Lower leg skin (tissue), 3 donors: ENCODE data around the gene ITPA.

Experiments
- CTCF ChIP-seq, 3 donors: fragments of 450-650 bp; IDR thresholded peaks; one replicate each; pipeline ENCODE4 v1.5.1; 2016; ENCODE audit warnings: antibody characterized with exemption in 3 of 3, mild to moderate bottlenecking in 3 of 3, moderate library complexity in 2 of 3
- POLR2A ChIP-seq, 2 donors: fragments of 450-650 bp; IDR thresholded peaks; one replicate each; pipeline ENCODE4 v1.6.1; 2016 to 2017; ENCODE audit warnings: antibody characterized with exemption in 2 of 2, mild to moderate bottlenecking in 1 of 2, moderate library complexity in 1 of 2

- TF ChIP-seq CTCF (IDR thresholded peaks at IDR 0.05): no peak
- TF ChIP-seq POLR2A (IDR thresholded peaks at IDR 0.05): no peak
These were observed 5.0 kb upstream of the ITPA start, which contains the start of gene DDRGK1 for GRCh38 chr20:3204124-3204794.
